ENCODE data around the gene MTUS2.

MTUS2 gene

DNA sequence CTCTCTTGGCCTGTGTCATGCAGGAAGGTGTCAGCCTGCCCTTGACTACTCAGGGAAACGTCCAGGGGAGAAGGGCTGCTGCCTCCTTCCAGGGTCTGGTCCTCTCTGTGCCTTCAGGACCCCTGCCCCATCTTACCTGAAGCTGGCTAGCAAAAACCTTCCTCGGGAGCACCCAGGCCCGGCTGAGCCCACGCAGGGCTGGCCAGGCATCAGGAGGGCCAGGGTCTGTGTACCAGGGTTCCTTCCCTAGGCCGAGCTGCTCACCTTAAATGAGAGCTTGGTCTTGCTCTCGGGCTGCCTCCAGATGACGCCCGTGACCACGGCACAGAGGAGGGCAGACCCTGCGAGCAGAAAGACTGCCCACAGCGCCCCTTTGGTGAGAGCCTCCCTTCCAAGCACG lies 696.7 kb downstream of the MTUS2 start:
- no peak for DNase-seq

DNA sequence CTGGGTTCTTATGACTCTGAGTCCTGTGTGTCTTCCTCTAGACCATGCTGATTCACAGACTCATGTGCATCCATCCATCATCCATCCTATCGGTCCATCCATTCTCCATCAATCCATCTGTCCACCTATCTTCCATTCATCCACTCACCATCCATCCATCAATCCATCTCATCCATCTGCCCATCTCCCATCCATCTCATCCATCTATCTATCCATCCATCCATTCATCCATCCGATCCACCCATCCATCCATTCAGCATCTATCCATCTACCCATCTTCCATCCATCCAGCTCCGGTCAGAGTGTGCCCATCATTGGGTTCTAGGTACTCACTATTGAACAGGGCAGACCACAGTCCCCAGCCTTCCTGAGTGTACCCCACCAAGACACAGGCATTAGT lies 699.8 kb downstream of the MTUS2 start:
- no peak for DNase-seq

DNA sequence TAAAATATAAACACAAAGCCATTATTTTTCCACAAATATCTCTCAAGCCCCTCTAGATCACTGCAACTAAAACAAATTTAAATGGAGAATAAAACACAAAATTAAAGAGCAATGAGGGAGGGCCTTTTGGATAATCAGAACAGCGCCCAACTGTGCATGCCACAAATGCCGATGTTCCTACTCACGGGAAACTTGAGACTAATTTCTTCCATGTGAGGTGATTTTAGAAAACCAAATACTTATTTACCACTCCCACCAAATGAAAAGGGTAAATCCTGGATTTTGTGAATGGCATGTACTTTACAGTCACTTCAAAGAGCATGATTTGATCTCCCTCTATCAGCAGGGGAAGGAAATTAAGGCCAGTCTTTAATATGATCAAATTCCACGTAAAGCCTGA lies 700.5 kb downstream of the MTUS2 start:
- no peak for DNase-seq

DNA sequence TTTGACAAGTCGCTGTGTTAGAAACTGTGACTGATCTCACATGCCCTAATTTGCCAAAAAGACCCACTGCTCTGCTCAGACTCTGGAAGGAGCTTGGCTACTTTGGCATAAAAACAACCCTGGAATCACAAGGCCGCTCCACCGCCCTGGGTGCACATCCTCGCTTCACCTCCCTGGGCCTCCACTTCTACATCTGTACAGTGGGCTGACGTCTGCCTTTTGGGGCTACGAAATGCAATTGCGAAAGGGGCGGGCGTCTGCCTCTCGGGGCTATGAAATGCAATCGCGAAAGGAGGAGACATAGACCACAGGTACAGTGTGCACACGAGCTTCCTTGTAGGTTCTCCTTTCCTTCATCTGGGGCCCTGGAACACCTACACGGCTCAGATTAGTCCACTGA lies 701.2 kb downstream of the MTUS2 start:
- no peak for DNase-seq

DNA sequence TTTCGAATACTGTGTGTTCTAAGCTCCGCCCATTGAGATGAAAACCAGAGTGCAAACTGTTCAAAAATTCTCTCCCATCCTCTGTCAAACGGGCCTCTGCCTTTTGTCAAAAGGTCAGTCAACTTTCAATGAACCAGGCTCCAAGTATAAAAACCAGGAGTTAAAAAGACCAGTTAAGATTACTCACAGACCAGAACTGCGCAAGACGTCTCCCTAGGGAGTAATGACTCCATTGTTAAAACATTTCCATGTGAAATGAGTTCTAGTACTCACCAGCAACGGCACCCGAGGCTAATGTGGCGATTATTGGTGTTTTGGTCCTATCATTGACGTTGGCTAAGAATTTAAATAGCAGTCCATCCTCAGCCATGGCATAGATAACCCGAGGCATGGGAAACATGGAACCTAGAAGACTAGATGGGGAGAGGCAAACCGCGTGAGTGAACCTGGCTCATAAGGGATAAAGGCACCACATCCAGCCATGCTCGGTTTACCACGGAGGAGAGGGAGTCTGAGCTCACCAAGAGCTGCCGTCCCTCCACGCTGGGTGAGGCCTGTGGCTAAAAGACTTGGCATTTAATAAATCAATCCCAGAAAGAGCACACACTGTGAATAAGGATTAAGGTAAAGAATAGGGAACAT lies 702.0 kb downstream of the MTUS2 start:
- DNase-seq, result no peak

DNA sequence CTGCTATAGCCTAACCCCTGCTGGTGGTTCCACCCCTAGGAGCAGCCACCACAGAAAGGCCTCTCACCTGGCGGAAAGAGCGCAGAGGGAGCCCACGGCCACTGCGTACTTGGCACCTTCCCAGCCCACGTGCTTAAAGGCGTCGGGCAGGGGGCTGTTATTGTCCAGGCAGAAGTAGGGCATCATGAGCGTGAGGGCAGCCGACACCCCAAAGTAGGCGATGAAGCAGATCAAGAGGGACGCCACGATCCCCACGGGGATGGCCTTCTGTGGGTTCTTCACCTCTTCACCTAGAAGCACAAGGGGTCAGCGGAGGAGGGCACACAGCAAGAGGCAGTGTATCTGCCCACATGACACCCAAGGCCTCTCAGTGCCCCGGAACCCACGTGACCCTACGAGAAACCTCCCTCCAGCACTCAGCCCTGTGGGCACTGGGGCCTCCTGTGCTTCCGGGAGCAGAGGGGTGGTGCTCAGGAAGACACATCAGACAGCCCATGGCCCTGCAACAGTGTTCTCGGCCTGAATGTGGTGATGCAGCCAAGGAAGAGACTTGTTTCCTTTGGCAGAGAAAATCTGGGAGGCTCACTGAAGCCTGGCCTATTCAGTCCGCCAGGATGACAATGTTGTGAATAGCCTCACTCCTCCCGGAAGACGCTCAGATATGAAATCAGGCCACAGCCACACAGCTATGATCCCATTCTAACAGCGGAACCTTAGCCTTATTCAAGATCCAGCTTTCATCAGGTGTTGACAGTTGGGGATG lies 703.2 kb downstream of the MTUS2 start:
- no peak for DNase-seq

DNA sequence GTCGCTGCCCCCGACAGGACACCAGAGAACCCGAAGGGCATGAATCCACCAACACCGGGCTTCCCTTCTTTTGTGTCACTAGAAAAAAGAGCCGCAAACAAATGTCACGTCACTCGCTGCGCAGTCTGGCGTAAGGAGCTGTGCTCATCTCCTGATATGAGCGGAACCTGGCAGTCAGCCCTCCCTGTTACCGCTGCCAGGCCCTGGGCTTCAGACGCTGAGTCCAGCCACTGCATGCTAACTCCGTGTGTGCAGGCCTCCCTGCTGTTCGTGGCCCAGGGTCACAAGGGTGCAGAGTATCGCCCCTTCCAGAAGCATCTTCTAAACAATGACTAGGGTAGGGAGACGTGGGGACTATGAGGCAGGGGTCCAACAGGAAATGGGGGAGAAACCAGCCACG lies 704.0 kb downstream of the MTUS2 start:
- no peak for DNase-seq

DNA sequence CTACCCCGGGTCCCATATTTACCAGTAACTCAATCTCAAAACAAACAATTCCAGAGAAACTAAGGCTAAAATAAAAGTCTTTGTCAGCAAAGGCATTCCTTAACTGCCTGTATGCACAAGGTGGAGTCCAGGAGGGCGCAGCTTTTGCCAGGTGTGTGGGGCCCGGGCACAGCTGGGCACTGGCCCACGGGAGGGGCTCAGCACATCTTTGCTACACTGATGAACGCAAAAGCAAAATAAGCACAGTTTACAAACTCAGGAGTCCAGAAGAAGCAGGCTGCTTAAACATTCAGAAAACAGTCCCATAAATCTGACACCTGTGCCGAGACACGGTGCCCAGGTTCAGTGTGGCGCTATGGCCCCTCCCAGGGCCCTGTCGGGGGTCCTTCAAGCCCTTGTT lies 704.5 kb downstream of the MTUS2 start:
- no peak for DNase-seq

DNA sequence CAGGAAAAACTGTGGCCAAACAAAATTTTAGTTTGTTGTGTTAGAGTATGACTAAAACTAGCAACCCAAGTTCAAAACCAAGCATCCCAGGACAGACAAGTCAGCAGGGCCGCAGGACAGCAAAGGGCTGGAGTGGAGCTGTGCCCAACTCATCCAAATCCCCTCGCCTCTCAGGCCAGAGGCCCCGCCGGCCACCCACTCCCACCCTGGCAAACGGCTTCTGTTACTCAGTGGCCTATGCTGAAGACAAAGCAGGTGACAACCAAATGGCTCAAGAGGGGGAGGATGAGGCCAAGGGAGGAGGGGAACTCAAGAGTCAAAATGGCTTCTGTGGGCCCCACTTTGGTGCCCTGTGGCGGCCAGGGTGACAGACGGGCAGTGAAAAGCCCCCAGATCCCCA lies 705.6 kb downstream of the MTUS2 start:
- no peak for DNase-seq

DNA sequence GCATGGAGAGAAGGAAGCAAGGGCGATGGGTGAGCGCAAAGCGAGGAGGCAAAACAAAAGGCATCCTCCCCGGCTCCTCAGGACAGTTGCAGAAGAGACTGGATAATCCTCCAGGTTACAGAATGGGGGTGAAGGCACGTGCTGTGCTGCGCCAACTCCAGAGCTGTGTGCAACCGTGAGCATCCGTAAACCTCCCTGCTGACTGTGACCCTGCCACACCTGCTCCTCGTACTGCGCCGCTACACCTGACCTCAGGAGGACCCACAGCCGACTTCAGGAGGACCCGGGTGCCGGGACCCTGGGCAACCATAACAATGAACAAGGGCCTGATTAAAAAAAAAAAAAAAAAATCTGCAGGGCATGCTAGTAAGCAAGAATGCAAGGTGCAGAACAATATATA lies 706.6 kb downstream of the MTUS2 start:
- no peak for DNase-seq

DNA sequence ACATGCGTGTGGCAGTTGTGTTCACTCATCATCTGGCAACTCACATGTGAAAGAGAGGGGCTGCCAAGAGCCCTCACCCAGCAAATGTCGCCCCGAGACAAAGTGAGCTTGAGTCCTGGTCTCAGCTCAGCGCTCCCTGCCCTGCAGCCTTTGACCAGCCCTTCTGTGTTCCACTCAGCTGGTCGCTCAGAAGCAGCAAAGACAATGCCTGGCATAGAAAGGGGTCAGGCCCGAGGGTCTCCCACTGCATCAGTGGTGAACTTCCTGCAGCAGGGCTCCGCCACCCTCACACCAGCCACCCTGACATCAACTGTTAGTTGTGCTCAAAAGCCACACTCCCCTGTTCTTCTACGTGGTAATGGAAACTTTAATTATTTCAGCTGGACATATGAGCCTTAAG lies 707.4 kb downstream of the MTUS2 start:
- DNase-seq, result no peak

DNA sequence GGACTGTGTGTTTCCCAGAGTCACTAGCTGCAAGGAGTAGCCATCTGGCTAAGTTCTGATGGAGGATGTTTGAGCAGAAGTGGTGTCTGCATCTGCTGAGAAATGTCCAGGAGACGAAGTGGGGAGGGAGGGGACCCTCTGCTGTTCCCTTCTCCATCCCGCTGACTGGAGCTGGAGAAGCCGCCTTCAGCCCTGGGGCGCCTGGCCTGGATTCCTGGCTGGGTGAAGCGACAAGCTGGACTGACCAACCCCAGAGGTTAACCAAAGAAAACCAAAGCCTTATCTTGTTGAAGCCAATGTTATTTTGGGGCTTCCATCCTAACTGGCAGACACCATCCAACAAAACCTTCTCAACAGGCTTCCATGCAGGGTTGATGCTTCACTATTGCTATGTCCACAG lies 707.8 kb downstream of the MTUS2 start:
- DNase-seq, result no peak

DNA sequence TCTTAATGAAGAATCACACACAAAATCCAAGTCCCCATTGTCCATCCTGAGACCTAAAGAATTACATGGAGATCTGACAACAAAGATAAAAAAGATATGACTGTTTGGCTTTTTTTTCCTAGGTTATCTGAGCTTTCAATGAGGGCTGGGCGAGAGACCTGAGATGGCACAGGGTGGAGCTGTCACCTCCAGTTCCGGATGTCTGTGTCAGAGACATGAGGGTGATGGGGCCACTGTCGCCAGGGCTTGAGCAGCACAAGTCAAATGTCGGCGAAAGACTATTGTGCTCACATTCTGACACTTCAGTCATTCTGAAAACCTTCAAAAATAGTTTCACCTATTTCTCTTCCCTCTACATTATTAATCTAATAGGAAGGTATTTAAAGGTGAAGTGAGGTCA lies 709.6 kb downstream of the MTUS2 start:
- DNase-seq, result no peak

DNA sequence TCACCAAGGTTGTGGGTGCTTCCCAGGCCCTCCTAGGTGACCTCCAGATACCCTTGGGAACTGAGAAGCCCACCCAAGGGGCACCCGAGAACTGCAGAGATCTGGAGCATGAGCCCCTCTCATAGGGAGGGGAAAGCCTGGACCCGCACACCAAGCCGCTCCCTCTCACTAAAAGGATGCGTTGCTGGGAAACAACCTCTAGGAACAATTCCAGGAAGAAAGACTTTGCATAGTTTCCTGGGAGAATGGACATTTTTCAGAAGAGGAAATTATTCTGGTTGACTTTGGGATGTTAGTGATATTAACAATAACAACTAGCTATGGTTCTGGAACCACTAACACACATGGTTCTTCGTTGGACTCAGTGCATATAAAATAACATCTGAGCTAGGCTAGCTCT lies 710.8 kb downstream of the MTUS2 start:
- no peak for DNase-seq

DNA sequence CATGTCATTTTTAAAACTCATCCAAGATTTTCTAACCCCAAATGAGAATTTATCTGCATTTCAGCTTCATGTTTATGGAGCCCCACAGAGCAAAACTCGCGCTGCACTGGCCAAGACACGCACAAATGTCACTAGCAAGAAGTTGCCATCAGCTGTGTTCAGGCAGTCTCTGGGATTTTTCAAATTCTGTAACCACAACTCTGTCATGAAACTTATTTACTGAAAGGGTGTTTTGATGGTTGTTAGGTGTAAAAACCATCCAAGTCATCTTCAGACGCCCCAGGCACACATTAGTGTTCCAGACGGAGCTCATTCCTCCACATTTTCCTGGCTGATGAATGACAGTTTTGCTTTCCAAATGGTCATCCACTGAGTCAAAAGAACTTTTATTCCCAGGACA lies 712.0 kb downstream of the MTUS2 start:
- DNase-seq, result no peak

DNA sequence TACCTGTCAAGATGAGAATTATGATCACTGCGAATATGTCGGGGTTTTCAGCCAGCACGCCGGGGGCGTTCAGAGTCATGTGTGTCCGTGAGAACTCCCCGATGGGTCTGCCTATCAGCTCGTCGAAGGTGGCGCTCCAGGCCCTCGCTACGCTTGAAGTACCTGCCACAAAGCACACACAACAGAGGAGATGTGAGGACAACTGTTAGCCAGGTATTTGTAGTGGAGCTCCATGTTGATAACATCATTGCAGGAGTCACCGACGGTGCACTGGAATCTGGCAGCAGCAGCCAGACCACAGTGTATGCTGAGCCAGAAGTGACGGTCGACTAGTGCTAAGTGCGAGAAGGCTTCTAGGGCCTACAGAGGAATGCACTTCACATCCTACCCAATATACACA lies 712.7 kb downstream of the MTUS2 start:
- no peak for DNase-seq

DNA sequence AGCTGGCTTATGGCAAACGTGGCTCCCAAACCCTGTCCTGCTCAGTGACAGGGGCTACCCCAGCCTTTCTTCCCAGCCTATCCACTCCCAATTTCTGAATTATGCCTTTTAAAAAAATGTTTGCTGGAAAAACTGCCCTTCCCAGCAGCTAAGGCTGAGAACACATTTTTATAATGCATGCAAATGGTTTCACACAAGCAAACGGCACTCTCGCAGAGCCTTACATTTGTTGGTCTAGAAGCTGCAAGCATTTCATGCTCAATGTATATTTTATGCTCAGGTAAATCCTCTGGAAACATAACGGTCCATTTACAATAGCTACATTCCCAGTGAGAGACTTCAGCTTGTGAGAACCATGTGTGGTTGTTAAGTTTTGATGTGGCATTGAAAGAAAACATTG lies 713.9 kb downstream of the MTUS2 start:
- DNase-seq, result no peak

DNA sequence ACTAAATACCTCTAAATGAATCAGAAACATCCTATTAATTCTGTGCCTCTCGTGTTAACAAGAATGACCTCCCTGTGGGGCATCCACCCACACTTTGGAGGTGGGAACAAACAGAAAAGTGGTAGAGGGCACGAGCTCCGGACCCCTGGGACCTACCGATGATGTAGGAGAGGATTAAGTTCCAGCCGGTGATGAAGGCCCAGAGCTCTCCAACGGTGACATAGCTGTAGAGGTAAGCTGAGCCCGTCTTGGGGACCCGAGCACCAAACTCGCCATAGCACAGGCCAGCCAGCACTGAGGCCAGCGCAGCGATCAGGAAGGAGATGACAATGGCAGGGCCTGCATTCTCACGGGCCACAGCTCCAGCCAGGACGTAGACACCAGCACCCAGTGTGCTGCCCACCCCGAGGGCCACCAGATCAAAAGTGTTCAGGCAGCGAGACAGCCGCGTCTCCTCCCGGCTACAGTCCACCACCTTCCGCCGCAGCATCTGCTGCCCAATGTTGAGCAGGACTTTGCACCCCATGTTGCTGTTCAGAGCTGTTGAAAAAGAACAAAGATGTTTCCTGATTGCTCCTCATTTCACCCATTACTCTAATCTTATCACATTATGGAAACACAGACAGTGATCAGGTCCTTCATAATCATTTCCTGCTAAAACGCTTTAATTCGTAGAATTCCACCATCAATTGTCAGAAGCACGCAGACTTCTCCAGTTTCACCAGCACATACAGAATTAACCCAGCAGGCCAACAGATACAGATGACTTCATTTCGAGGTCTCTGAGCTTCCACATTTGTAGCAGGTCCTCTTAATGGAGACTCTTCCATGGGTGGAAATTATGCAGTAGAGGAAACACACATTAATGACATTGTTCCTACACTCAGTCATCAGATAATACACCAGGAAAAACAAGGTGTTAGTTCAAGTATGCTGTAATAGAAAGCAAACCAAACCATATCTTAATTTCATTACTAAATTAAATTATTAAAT lies 715.8 kb downstream of the MTUS2 start:
- no peak for DNase-seq

DNA sequence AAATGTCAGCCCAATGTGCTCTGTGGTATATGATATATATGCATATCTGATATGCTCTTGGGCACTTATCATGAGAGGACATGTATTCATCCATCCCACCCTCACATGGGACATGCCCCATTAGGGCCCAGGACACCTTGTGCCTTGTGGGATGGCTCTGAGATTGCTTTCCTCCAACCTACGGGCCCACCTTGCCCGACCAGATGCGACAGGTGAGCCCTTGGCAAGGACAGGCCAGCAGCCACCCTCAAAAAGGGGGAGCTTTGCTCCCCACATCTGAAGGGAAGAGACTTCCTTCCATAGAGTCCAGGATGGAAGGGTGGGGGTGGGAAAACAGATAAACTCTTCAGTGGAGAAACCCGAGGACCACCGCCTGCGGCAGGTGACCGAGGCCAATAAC lies 716.7 kb downstream of the MTUS2 start:
- no peak for DNase-seq

DNA sequence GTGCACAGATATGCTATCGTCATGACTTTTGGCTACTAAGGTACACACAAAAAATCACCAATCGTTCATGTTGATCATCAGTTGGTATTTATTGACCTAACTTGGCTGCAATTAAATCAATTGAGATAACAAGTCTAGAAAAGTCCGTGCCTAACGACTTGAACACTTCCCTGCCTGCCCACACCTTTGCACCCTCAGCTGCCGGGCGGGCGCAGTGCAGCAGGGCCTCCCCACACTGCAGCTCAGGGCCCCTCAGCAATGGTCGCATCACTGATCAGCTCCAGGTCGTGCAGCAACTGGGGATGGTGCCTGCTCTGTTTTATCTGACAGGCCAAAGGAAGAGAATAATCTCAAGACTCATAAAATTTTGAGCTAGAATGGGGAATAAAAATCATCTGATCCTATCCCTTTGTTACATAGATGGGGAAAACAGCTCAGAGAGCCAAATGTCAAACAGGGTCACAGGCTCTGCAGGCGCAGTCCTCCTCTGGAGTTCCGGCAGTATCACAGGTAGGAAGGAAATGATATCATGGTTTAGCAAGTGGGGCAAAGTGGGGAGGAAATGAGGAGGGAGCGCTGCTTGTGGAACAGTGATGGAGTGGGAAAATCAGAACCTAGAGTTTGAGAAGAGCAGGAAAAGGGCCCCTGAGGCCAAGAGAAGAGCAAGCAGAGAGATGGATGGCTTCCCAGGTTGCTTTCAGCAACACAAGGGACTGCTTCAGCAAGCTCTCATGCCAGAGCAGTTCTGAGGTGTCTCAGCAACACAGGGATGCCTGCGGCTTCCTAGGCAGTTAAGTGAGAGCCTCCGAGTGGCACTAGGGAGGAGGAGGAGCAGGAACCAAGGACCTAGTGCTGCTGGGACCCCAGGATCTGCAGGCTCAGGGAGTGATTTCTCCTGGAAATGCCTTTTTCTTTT lies 717.9 kb downstream of the MTUS2 start:
- DNase-seq, result no peak

DNA sequence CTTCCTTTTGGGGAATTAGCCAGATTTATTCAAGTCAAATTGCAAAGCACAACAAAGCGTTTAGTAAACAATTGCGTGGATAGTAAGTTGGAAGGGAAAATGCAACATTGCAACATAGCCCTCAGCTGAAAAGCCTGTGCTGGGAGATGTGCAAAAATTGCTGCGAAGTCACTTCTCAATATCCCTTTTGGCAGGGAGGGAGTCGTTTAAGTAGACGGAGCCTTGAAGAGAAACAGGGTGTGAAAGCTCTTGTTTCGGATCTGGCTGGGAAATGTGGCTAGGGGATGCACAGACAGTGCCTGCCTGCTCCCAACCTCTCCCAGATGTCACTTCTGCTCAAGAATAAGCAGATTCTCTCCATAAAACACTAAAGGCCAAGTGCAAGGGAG lies 718.5 kb downstream of the MTUS2 start:
- no peak for DNase-seq

All from nucleus accumbens (tissue), 56 donors.